Activated B cell treated with CpG ODN at 0.5 μM for 24 hours (primary cell): ENCODE results near the gene CRYBB3. TPM values are rescaled to one million over a fixed set of nuclear protein-coding genes. Genes with fewer than 3 reads are reported as not detected.

ENCODE experiments used
- ATAC-seq: fragments of 200-7000 bp; cut with Tn5 transposase; one replicate; pipeline ENCODE4 v1.10.0; 2021; ENCODE audit warnings: low read depth, mild to moderate bottlenecking, moderate library complexity
- CTCF ChIA-PET: fragments of 350-600 bp; sonication (Branson Sonifier 250); formaldehyde crosslinking; loops from one replicate; lab custom pipeline; 2021; ENCODE audit warnings: antibody characterized with exemption; lab: Charles Lee
- POLR2A ChIA-PET: fragments of 350-600 bp; sonication (Branson Sonifier 250); formaldehyde crosslinking; loops from one replicate; lab custom pipeline; 2021; ENCODE audit warnings: antibody characterized with exemption; lab: Charles Lee
- DNase-seq: peaks from one replicate; pipeline ENCODE4 v3.0.0; 2022
- H3K27ac Mint-ChIP-seq: one replicate; pipeline ENCODE4 v1.8.0; 2020; ENCODE audit warnings: mixed read lengths
- H3K27me3 Mint-ChIP-seq: one replicate; pipeline ENCODE4 v1.8.0; 2021; ENCODE audit warnings: mixed read lengths
- H3K36me3 Mint-ChIP-seq: one replicate; pipeline ENCODE4 v1.8.0; 2021; ENCODE audit warnings: low read depth, mixed read lengths
- H3K4me1 Mint-ChIP-seq: one replicate; pipeline ENCODE4 v1.8.0; 2021; ENCODE audit warnings: mixed read lengths
- H3K4me3 Mint-ChIP-seq: one replicate; pipeline ENCODE4 v1.8.0; 2020; ENCODE audit warnings: mild to moderate bottlenecking, mixed read lengths
- H3K9me3 Mint-ChIP-seq: one replicate; pipeline ENCODE4 v1.8.0; 2020; ENCODE audit warnings: mixed read lengths
- CTCF ChIP-seq: fragments of 200-600 bp; IDR thresholded peaks from one replicate; pipeline ENCODE4 v1.8.0; 2022; ENCODE audit warnings: antibody characterized with exemption, mild to moderate bottlenecking
- intact Hi-C: fragments of 100-400 bp; cut with micrococcal nuclease; formaldehyde crosslinking; loops from one replicate; pipeline ENCODE4 v1.15.1; 2024
- total RNA-seq: library from RNA; stranded (reverse); gene quantifications from 2 replicates; pipeline ENCODE4 v1.2.3, GENCODE V29; 2022

CRYBB3 gene
- total RNA-seq, 1 donor from 2014 or later = not detected

DNA sequence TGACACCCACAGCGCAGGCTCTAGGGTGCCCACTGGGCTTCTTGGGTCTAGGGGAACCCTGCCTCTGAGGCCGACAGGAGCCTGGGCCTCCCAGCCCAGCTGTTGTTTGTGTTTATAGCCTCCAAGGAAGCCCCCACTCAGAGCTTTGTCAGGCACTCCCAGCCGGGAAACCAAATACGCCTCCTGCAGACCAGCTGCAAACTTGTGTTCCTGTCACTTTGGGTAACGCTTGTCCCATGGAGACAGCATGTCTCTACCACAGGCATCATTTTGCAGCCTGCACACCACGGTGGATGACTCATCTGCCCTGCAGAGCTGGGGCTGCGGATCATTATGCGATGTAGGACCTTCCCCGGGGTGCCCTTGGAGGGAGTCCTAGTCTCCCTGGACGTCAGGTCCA, 40.6 kb upstream of the CRYBB3 start:
- ATAC-seq (no peak), DNase-seq (no peak)
- H3K27me3 Mint-ChIP-seq = peaks cover 3% of the 10 kb centered on the region
- no peaks in the 10 kb centered on the region for H3K9me3 Mint-ChIP-seq
- no peaks in the 10 kb centered on the region for H3K4me1 Mint-ChIP-seq
- H3K4me3 Mint-ChIP-seq = no peak overlapping the region
- POLR2A ChIA-PET = no interaction called here
- intact Hi-C loops = no loop called here
- no peak for TF ChIP-seq CTCF
- no peaks in the 10 kb centered on the region for H3K36me3 Mint-ChIP-seq
- CTCF ChIA-PET = no interaction called here
- H3K27ac Mint-ChIP-seq = no peak overlapping the region

GRCh38 chr22:25160120-25160996, 39.3 kb upstream of the CRYBB3 start:
- intact Hi-C loops = no loop called here
- ChIA-PET CTCF (no interaction called here), POLR2A (no interaction called here)
- Mint-ChIP-seq H3K27ac (no peak overlapping the region), H3K27me3 (peaks cover 3% of the 10 kb centered on the region), H3K4me3 (no peak overlapping the region), H3K36me3 (no peaks in the 10 kb centered on the region), H3K4me1 (no peaks in the 10 kb centered on the region), H3K9me3 (no peaks in the 10 kb centered on the region)
- DNase-seq (no peak), ATAC-seq (no peak)
- TF ChIP-seq CTCF = no peak

DNA sequence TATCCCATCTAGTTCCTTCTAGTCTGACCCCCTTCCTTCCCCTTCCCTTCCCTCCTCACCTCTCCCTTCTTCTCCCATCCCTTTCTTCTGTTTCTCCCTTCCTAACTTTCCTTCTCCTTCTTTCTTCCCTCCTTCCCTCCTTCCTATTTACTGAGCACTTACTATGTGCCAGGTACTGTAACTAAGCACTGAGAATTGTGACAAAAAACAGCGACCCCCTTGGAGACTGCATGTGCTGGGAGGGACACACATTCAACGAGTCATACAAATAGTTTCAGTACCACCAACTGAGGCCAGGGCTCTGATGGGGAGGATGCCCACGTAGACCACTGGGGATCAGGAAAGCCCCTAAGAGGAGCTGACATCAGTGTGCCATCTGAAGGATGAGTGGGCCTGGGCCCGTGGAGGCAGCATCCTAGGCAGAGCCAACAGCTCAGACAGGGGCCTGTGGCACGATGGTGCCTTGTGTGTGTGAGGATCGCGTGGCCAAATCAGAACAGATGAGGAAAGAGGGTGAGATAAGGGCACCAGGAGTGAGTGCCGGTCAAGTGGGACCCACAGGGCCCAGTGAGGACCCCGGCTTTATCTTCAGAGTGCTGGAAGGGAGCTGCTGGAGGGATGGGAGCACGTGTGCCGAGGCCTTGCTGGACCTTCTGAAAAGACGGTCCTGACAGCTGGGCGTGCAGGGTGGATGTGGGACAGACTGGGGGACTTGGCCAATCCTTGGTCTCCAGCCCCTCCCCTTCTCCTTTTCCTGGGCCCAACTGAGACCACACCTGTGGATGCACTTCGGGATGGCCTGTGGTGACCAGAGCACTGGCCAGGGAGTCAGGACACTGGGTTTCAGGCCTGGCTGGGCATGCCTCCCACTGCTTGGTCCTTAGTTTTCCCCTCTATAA, 38.4 kb upstream of the CRYBB3 start:
- no peak for TF ChIP-seq CTCF
- Mint-ChIP-seq H3K27me3 (peaks cover 4% of the 10 kb centered on the region), H3K9me3 (no peaks in the 10 kb centered on the region), H3K4me1 (no peaks in the 10 kb centered on the region), H3K4me3 (no peak overlapping the region), H3K27ac (no peak overlapping the region), H3K36me3 (no peaks in the 10 kb centered on the region)
- ATAC-seq (no peak), DNase-seq (no peak)
- POLR2A ChIA-PET = no interaction called here
- intact Hi-C loops = no loop called here
- CTCF ChIA-PET = no interaction called here

- ChIA-PET POLR2A (no interaction called here), CTCF (no interaction called here)
- Mint-ChIP-seq H3K27me3 (peaks cover 4% of the 10 kb centered on the region), H3K27ac (no peak overlapping the region), H3K9me3 (no peaks in the 10 kb centered on the region), H3K36me3 (no peaks in the 10 kb centered on the region), H3K4me1 (no peaks in the 10 kb centered on the region), H3K4me3 (no peak overlapping the region)
- intact Hi-C loops = no loop called here
- ATAC-seq (no peak), DNase-seq (no peak)
- TF ChIP-seq CTCF = no peak
These were observed 37.6 kb upstream of the CRYBB3 start for GRCh38 chr22:25161916-25162530.

DNA sequence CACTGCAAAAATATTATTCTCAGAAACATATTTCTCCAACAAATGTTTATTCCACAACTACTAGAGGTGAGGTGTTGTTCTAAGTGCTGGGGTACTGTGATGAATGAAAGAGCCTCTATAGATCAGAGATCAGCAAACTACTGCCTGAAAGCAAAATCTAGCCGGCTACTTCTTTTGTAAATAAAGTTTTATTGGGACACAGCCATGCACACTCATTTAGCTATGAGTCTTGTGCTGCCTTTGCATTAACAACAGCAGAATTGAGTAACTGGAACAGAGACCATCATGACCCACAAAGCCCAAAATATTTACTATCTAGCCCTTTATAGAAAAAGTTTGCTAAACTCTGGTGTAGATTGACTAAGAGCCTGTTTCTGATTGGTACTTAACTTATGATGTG, 37.1 kb upstream of the CRYBB3 start:
- H3K4me1 Mint-ChIP-seq = no peaks in the 10 kb centered on the region
- intact Hi-C loops = no loop called here
- DNase-seq (no peak), ATAC-seq (no peak)
- no peaks in the 10 kb centered on the region for H3K36me3 Mint-ChIP-seq
- no peaks in the 10 kb centered on the region for H3K9me3 Mint-ChIP-seq
- ChIA-PET CTCF (no interaction called here), POLR2A (no interaction called here)
- H3K4me3 Mint-ChIP-seq = no peak overlapping the region
- H3K27ac Mint-ChIP-seq = no peak overlapping the region
- no peak for TF ChIP-seq CTCF
- peaks cover 4% of the 10 kb centered on the region for H3K27me3 Mint-ChIP-seq
